GM18519 (cell line): Measurements from ENCODE around the gene MED20.
A peak's percentile ranks its signal among the peaks of the same experiment; 100 is the strongest.

Source experiments
- ATAC-seq: cut with Tn5 transposase; IDR thresholded peaks from one replicate; pipeline ENCODE4 v1.9.1; 2021; ENCODE audit warnings: mild to moderate bottlenecking, moderate library complexity; ENCODE audit not compliant: unreplicated experiment, low FRiP score

The MED20 gene

DNA sequence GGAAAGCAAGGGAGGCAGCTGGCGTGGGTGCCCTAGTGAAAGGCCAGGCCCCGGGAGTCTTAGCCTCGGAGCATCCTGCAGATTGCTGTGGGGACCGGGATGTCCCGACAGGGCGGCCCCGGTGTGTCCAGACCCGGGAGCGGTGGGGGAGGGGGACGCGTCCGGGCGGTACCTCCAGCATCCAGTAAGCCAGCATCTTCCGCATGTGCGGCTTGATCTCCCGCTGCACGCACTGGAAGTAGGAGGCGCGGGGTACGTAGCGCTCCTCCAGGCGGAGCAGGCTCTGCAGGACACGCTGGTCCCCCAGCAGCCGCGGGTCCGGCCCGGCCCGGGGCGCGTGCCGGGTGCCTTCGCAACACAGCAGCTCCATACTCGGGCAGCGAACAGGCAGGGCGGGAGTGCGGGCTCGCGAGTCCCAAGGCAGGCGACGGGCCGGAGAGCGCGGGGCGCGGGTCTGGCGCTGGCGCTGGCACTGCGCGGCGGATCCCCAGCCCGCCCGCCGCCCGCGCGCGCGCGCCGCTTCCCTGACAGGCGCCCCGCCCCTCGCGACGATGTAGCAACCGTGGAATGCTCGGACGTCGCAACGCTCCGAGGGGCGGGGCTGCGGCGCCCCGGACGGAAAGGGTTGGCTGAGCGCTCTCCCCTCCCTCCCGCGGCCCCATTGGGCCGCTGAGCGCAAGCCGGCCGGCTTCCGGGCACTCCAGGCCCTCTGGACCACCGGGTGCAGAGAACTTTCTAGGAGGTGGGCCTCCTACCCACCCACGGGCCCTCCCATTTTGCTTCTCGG, 20.5 kb upstream of the MED20 start, which contains the start of gene CCND3:
CCND3 (minus strand) TSS at position 529 of the 787 bp plus-strand sequence; CDS start at position 370, 159 bp downstream.
- peak; percentile 80 for ATAC-seq

DNA sequence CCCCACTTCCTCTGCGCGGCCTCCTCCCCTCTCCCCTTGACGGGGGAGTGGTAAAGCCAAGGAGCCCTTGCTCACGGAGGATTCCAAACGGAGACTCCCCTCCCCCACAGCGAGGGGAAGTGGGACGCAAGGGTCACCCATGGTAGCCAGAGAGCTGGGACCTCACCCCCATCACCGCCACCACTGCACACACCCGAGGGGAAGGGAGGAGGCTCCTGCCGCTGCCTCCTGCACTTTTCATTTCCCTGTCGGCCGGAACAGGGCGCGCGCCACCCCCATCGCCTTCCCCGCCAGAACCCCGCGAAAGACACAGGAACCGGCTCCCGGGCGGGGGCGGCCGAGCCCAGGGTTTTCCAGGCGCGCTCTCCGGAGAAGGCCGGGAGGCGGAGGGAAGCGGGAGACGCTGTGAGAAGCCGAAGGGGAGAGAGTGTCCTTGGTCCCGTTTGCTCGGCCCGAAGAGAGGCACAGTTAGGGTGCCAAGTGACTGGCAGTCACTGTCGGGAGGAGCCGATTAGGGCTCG, 19.9 kb upstream of the MED20 start:
- ATAC-seq: no peak

DNA sequence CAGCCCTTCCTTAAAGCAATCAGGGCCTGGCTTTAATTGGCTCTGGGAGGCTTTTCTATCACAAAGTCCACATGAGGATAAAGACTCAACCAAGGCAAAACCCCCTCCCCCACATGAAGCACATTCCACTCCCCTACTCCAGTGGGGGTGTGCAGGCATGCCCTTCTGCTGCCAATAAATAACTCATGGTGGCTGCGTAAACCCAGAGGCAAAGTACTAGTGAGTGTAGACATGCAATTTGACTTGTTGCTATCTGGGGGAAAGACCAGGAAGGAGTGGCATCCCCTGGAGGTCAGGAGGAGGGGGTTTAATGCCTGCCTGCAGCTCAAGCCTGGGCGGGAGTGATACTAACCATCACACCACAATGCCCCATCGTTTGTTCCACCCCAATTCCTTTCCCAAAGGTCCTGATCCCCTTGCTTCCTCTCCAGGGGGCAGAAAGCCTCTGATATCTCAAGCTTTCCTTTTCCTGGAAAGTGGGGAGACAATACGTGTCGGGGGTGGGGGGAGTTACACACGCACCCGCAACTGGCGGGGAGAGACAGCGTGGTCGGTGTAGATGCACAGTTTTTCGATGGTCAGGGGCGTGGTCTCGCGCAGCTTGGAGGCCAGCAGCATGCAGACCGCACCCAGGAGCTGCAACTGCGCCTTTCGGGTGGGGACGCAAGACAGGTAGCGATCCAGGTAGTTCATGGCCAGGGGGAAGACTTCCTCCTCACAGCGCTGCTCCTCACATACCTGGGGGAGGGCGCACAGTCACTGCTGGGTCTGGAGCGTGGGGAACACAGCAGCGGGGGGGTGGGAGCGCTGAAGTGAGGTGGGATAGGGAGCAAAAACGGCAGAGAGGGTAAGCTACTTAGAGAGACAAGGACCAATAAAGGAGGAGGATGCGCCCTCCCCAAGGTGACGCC, 19.2 kb upstream of the MED20 start:
- no peak for ATAC-seq

DNA sequence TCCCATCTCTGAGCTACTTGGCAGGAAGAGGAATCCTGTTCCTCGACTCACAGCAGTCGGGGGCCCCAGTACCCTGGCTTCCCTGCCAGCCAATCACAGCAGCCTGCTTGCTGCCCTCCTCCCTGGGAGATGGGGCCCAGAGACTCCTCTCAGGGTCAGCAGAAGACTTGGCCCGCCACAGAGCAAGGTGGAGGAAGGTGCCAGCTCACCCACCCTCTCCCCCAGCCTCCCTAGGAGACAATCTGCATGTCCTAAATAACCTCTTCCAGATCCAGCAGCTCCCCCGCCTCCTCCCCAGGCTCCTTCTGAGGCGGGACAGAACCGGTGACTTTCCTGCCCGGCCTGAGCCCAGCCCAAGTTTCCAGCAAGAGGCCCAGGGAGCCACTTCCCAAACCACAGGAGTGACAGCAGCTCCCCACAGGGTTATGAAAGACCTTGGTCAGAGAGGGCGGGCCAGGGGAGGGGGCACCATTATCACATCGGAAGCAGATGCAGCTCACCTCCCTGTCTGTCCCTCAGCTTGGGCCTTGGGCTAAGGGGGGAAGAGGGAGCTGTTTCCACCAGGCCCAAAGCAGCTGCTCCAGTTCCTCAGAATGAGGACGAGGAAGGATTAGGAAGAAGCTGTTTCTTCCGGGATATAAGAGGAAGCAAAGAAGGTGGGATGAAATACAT, 18.4 kb upstream of the MED20 start:
- no peak for ATAC-seq

DNA sequence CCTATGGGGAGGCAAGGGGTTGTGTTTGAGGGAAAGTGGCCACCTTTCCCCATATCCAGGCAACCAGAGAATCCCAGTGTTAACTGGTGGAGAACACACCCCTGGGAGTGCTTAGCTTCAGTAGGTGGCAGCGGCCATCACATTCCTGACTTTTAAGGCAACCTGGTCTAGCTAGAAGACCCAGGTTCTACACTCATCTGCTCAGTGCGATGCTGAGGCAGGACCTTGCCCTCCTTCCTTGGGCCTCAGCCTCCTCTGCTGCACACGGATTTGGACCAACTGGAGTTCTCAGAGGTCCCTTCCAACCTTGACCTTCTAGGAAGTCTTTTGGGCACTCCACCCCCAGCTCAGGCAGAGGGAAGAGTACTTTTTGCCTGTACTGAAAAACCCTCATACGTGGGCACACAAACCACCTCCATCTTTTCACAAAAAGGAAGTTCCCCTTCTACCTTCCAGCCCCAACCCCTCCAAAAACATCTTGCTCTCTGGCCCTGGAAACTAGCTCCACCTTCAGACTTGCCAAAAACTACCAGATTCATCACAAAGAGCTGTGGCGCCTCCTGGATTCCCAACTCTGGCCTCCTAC, 17.7 kb upstream of the MED20 start:
- no peak for ATAC-seq

DNA sequence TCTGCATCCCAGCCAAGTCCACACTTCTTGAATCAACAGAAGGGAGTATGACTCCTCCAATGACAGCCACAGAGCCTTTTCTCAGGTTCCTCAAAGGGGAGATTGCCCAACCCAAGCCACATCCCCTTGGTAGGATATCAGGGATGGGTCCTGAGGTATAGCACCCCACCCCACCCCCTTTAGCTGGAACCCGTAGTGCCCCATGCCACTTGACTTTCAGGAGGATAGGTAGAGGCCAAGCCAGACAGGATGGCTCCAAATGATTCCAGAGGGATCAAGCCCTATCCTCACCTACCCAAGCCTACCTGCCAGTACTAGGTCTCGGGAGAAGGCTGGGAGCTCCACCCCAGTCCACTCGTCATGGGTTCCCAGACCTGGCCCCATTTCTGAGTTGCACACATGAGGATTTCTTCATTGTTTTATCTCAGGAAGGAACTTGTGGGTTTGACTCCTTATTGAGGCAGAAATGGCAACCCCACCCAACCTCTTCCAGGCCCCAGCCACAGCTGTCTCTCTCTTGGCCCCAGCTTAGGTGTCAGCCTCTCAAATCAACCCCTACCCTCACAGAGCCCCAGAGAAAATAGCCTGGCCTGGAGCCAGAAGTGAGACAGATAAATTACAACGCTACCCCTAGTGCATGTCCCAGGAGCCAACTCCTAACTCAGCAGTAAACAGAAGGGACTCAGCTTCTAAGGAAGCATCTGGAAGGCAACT, 17.1 kb upstream of the MED20 start:
- ATAC-seq: no peak

DNA sequence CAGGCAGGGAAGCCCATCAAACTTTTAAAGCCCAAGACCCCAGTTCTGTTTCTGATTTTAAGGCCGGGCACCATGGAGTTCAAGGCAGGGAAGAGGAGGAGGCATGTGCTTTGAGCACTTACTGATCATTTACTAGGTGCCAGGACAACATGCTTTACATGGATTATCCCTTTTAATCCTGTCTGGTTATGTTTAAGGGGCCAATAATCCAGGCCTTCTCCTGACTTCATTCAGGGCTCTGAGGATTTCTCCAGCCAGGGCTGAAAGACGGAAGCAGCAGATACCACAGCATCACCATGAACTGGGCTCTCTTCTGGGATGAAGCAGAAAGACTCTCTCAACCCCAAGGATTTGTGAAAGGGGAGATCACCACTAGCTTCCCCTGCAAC, 16.5 kb upstream of the MED20 start:
- ATAC-seq: no peak

DNA sequence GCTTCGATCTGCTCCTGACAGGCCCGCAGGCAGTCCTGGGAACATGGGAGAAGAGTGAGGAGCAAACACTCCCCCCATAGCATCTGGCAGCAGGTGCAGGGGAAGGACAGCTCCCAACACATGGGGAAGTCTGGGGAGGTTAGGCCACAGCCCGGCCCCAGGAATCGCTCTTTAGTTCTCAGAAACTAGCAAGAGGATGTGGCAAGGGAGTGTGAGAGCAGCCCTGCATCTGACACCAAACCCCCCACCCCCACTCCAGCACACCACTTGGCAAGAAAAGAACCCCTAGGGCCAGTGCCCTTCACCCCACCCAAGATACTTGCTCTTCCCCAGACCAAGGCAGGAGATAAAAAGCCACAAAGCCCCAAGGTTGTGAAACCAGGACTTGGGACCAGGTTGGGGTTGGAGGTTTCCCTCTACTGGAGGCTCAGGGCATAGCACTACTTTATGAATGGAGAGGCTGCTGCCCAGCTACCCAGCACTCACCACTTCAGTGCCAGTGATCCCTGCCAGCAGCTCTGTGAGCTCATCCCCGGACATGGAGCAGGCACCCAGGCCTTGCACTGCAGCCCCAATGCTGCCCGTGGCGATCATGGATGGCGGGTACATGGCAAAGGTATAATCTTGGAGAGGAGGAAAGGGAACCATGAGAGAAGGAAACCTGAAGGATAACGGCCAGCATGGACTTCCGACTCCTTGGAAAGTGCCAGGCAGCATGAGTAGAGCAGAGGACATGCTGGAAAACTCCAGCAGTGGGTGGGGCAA, 15.3 kb upstream of the MED20 start:
- ATAC-seq: no peak

DNA sequence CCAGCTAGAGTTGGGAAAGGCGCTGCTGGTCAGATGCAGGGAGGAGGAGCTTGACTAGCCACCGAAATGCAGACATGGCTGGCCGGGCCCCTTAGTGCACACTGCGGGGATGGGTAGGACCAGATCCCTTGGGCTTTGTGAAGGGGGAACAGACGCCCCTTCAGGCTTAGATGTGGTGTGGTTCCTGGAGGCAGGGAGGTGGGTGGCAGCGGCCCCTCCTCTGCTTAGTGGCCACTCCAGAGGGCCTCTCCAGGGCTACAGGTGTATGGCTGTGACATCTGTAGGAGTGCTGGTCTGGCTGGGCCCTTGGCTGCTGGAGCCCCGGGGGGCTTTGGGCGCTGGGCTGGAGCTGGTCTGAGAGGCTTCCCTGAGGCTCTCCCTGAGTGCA, 14.7 kb upstream of the MED20 start:
- no peak for ATAC-seq

DNA sequence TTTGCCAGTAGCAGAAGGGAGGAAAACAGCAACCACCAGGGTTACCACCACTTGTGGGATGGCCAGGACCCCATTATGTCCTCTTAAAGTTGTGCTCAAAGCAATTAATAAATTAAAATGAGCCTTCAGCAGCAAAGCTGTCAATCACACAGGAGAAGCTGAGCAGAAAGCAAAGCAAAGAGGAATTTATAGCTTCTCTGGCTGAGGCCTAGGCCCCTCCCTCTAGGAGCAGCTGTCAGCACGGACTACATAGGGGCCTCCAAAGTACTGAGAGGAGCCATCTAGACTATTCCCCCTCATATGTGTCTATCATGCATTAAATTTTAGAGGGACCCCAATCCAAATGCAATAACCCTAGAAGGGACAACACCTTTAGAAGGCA, 14.2 kb upstream of the MED20 start:
- ATAC-seq: no peak

DNA sequence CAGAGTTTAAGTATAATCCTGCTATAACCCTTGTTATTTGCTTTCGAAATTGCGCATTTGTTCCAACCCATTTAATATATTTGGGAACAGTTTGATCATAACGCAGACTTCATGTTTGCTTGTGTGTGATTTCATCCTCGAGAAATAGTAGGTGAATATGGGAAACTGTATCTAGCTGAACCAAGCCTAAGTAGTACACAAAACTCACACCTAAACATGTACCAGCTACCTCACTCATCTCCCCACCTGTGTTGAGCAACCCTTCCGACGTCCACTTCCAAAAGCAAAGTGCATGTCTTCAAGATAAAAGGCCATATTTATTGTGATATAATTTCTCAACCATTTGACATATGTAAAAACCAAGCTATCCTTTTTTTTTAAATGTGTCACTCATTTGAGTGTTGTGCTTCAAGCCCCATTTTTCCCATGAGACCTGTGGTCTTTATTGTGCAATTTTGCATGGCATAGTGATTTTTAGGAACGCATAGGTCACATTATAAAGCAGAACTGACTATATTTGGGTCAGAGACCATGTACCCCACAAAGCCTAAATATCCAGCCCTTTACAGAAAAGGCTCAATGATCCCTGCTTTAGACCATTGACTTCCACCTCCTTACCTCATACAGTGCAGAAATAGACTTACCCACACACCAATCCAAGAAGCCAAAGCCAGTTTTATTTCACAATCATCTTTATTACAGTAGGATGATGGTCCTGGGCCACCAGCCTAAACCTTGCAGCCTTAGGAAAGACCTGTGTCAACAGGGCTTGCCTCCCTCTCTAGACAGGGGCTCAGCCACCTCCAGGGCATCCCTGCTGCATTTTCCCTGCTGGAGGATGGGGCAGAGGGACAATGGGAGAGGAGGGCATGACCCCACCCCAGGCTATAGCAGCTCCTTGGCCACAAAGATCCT, 13.6 kb upstream of the MED20 start:
- ATAC-seq: no peak

DNA sequence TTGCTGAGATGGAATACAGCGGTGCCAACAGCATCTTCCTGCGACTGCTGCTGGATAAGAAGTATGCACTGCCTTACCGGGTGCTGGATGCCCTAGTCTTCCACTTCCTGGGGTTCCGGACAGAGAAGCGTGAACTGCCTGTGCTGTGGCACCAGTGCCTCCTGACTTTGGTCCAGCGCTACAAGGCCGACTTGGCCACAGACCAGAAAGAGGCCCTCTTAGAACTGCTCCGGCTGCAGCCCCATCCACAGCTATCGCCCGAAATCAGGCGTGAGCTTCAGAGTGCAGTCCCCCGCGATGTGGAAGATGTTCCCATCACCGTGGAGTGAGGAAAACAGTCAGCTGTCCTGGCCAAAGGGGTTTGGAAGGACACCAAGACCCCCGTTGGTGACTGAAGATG, 11.4 kb upstream of the MED20 start:
- no peak for ATAC-seq

DNA sequence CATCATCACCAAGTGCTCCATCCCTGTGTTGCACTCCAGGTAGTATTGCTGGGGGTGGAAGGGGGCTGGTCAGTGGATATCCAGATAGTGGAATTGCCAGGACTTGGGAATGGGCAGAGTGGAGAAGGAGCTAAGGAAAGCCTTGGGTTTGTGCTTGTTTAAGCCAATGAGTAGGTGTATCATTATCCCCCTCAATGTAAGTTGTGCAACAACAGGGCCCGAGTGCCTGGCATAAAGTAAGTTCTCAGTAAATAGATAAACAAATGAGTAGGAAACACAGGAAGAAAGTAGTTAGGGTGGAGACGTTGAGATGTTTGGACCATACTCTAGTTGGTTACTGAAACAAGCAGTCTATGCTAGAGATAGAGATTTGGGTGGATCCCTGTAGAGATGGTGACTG, 10.9 kb upstream of the MED20 start:
- ATAC-seq: no peak

DNA sequence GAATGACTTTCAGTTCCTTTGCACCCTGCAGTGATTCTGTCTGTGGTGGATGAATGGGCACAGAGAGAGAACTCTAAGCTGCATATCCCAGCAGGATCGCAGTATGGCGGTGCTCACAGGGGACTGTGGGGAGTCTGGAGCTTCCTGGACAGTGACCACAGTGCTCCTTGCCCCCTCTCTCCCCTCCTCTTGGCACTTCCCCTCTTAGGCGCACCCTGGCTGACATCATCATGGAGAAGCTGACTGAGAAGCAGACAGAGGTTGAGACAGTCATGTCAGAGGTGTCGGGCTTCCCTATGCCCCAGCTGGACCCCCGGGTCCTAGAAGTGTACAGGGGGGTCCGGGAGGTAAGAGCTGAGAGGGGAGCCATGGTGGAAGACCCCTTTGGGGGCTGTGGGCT, 9.0 kb upstream of the MED20 start:
- no peak for ATAC-seq

DNA sequence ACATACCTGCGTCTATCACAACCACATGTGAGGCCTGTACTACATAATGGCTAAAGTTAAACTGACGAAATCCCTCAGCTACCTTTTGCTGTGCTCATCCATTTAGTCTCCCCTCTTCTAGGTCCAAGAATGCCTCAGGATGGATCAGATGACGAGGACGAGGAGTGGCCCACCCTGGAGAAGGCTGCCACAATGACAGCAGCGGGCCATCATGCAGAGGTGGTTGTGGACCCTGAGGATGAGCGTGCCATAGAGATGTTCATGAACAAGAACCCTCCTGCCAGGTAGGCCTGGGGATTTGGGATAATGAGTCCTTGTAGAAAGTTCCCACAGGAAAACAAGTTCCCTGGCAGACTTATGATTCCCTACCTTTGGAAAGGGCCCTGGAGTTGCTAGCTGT, 6.3 kb upstream of the MED20 start:
- no peak for ATAC-seq

DNA sequence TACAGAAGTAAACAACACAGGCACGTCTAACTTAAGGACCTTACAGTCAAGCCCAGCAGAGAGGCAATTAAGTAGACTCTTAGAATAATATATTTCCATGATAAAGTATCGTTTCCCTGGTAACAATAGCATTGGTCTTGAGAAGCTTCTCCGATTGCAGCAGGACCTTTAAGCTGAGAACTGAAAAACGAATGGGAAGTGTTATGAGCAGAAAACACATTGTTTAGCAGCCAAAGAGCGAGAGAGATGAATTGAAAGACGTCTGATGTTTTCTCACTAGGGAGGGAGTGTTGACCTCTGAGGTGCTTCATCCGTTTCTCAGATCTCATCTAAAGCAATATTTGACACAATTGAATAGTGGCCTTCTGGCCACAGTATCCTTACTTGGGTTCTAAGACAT, 1.2 kb upstream of the MED20 start:
- no peak for ATAC-seq

DNA sequence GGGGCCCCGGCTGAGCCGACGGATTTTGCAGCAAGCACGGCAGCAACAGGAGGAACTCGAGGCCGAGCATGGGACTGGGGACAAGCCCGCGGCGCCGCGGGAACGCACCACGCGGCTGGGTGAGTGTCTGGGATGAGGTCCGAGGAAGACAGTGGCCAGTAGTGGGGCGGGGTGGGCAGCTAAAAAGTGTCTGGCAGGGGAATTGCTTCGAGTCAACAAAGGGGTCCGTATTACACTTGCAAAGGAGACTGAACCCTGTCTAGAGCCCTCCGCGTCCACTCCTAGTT, 716 bp upstream of the MED20 start:
- ATAC-seq: no peak

DNA sequence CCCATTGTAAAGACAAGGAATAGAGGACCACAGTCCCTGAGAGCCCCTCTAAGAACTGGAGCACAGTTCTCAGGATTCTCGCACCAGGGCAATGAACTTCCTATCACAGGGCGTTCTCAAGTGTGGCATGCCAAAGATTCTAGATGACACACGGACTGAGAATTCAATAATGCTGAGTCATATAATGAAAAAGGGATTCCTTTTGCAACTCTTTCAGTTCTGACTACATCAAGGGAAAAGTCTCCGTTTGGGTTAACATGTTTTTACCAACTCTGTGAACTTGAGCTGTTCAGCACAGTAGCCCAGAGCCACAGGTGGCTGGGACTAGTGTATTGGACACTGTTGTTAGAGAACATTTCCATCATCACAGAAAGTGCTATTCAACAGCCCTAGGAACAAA, 3.4 kb downstream of the MED20 start:
- no peak for ATAC-seq
